ENCODE results near the gene MEN1.
A peak's percentile ranks its signal among the peaks of the same experiment; 100 is the strongest.

Gene MEN1

GRCh38 chr11:64810271-64810890 is at the start of gene MEN1:
Gene MEN1, minus strand, starts transcription at chr11:64810551. Its CDS starts 442 bp downstream, at chr11:64810109.
- peak; percentile 87 for DNase-seq (ENCODE audit: low spot score)

- DNase-seq (ENCODE audit: low spot score): peak; percentile 80
Measured at GRCh38 chr11:64859542-64860414, 49.4 kb upstream of the MEN1 start.

DNA sequence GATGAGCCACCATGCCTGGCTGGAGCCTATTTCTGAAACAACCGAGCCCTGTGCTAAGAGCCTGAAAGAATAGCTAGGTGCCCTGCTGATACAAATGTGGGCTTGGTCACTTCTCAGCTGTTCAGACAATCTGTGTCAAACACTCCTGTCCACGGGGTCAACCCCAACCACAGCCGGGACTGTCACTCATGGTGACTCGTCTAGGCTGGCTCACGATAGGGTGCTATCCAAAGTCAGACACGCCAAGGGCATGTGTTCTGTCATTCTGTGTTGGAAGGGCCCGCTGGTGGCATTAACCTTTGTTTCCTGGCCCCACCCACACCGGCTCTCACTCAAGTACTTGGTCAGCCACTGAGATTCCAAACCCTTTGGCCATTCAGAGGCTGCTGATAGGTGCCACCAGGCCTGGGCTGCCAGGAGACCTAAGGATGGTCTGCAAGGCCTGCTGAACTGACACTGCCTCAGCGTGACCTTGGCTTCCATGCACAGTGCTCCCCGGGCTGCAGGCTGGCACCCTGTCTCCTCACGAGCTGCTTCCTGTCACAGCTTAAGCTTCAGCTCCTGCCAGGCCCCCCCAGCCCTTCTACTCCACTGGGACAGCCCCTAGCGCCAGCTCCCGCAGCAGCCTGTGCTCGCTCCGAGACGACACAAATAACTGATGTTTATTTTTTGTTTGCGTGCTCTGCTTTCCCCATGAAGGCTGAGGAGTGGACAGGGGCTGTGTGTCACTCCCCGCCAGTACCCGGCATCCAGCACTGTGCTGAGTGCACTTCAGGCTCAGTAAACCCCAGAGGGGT is 48.3 kb upstream of the MEN1 start:
- DNase-seq (ENCODE audit: low spot score): no peak

GRCh38 chr11:64857485-64857884 is 47.1 kb upstream of the MEN1 start:
- no peak for DNase-seq (ENCODE audit: low spot score)

GRCh38 chr11:64856382-64857227 is 46.3 kb upstream of the MEN1 start:
- no peak for DNase-seq (ENCODE audit: low spot score)

DNA sequence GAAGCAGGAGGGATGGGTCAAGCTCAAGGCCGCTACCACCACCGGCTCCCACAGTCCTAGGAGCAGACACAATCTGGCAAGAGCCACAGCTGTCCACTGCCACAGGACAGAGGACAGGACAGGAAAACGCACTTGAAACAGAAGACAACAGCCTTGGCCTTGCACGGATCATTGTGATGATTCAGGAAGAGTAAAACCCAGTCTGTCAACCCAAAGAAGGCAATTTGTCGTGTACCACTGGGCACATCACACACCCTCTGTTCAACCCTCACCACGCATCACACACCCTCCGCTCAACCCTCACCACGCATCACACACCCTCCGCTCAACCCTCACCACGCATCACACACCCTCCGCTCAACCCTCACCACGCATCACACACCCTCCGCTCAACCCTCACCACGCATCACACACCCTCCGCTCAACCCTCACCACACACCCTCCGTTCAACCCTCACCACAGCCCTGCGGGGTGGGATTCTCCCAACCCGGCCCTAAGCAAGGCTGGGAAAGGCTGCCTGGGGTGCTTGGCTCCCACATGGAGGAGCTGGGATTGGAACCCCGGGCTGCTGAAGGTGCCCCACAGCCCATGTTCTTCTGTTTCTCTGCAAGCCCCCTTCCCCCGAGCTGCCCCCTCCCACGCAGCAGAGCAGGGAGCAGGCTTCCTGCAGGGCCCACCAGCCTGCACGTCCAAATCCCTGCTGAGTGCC is 45.4 kb upstream of the MEN1 start:
- no peak for DNase-seq (ENCODE audit: low spot score)

DNA sequence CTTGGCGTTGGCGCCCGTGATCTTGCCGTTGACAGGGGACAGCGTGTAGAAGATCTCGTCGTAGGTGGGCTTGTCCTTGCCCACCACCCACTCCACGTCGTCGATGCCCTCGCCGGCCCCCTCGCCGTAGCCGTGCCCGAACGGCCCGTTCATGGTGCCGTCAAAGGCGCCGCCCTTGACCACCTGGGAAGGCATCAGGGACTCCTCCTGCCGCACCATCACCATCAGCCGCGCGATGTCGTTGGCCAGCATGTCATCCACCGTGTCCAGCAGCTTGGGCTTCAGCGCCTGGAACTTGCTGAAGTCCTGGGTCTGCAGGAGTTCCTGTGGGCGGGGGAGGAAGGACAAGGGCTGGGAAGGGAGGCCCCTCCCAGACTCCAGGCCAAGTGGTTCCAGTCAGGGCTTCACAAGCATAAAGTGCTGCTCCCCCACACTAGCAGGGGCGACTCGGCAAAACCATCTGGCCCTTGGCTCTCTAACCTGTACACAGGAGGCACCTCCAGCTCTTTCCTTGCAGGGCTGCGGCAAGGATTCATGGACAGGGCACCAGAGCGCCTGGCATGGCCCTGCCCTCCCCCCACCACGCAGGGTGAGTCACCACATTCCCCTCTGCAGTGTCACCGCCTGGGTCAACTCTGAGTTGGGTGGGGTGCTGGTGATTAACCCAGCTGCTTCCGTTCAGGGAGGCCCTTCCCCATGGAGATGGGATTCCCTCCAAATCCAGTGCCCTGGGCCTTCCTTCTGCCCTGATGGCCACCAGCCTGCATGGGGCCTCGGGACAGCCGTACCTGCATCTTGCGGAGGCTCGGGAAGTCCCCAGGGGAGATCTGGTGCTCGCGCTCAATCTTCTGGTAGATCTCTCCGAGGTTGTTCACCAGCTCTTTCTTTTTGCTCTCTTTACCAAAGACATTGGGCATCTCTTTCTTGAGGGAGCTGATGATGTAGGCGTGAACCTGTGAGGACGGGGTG is 44.5 kb upstream of the MEN1 start:
- DNase-seq (ENCODE audit: low spot score): no peak

DNA sequence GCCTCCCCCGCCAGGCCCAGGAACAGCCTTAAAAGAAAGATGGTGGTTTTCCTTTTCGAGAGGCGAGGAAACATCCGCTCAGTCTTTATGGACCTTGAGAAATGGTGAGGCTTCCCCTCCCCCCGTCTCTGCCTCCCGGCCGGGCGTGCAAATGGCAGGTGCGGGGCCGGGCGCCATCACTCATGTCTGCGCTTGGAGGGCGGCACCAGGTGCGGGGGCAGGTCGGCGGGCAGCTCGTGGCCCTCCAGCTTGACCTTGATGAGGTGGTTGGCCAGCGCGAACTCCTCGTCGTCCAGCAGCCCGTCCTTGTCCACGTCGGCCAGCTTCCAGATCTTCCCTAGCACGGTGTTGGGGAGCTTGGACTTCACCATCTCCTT is 43.8 kb upstream of the MEN1 start:
- DNase-seq (ENCODE audit: low spot score): no peak

GRCh38 chr11:64853709-64854108 is 43.4 kb upstream of the MEN1 start:
- no peak for DNase-seq (ENCODE audit: low spot score)

DNA sequence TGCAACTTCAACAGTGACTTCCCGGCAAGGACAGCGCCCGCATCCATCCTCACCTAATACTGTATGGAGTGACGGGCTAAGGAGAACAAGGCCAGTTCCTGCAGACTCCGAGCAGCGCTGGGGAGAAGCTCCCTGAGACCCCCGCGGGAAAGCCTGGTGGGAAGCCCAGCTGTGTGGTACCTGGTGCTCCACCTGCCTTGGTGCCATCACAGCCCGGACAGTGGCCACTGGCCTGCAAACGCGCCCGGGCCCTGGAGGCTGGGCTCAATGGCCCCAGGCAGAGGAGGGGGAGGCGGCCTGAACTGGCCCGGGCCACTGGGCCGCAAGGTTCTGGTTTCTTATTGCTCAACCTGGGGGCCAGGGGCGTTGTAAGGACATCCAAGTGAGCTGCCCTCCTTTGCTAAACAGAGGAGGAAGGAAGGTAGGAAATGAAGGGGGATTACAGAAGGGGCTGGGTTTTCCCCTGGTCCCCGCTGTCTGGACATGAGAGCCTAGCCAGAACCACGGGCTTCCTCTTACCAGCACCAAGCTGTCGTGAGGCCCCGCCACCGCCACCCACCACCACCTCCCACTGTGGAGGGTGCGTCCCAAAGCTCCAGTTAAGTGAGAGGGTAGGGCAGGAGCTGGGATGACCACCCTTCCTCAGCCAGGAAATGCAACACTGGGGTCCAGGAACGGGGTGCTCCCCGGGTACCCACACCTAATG is 42.6 kb upstream of the MEN1 start:
- DNase-seq (ENCODE audit: low spot score): no peak

DNA sequence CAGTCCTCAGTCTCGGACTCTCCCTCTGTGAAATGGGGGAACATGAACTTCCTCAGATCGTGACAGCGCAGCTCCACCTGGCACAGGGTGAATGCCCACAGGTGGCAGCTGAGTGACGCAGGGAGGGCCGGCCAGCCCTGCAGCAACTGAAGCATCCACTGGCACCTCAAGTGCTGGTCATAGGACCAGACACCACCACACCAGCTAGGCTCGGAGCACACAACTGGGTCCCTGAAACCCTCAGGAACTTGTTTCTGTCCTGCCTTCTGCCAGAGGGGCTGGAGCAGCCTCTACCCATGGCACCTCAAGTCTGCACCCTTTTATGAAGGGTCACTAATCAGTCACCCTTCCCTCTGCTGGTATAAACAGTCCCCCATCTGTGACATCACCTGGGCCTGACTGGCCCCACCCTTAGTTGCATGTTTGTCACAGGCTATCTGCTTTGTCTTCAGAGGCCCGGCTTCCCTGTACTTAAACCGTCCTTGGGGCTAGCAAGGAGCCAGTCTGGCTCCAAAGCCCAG is 41.5 kb upstream of the MEN1 start:
- DNase-seq (ENCODE audit: low spot score): peak; percentile 83

DNA sequence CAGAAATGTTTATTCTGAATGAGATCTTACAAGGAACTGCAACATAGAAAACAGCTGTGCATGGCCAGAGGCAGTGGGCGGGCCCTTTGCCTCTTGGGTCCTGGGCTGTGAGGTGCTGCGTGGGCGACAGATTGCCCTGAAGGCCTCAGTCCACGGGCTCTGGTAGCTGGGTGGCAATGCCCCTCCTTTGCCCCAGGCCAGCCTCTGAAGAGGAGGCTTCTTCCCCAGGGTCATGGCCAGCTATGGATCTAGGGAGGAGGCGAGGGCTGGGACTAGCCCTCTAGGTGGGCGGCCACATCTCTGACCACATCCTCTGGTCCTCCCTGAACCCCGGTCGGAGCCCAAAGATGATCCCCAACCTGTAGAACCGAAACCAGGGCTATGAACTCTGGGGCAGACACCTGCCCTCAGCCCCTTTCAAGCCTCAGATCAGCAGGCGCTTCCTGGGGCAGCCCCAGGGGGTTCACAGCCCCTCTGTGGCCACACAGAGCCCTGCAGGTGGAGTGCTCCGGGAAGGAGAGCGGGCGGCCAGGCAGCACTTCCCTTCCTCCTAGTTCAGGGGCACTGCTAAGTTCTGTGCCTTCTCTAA is 40.7 kb upstream of the MEN1 start:
- DNase-seq (ENCODE audit: low spot score): peak; percentile 90

GRCh38 chr11:64849598-64850356 is 39.4 kb upstream of the MEN1 start:
- DNase-seq (ENCODE audit: low spot score): no peak

DNA sequence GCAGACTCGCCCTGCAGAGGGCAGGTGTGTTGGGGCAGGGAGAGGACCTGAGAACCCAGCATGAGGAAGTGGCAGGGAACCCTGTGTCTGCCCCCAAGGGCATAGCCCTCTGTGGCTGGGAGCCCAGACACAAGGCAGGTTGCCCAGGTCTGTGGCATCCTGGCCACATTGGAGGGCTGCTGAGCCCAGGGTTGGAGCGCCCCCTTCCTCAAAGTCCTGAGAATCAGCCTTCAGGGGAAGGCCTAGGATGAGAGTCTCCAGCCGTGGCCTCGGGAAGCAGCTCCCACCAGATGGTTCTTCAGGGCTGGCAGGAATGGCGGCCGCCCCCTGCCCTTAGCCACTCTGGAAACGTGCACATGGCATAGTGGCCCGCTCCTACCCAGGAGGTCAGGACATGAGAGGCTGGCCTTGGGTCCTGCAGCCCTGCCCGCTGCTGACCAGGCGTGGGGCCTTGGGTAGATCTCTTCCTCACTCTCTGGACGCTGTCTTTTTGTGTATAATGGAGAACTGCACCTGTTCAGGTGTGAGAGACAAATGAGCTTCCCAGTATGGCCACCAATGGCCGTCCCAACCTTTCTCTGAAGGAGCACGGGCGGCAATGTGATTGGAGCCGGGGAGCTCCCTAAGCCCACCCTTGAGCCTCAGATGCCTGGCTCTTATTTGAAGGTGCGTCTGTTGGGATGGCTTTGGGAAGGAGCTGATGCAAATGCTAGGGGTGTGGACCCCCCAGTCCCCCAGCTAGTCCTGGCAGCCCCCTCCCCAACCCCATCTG is 38.7 kb upstream of the MEN1 start:
- DNase-seq (ENCODE audit: low spot score): no peak

DNA sequence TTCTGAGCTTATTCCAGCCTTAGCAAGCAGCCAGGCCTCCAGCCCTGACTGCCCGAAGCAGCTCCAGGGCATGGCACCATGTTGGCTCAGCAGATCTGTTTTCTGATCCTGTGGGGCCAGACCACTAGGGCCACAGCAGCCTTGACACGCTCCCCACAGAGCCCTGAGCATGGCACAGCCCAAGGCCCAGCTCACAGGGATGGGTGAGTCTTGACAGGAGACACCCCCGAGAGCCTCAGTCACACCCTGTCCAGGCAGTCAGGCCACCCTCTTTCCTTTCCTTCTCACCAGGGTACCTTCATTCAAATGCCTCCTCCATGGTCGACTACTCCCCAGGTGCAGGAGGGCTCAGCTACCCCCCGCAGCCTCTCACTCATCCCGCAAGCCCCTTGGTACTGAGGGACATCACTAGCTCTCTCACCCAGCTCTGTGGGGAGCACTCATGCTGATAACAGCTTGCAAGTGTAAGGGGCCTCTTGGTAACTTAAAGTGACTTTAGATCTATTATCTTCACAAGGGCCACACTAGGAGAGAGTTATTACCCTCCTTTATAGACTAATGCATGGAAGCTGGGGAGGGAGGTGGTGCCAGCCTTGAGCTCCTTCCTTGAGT is 38.0 kb upstream of the MEN1 start:
- DNase-seq (ENCODE audit: low spot score): peak; percentile 66

- DNase-seq (ENCODE audit: low spot score): peak; percentile 91
Measured at GRCh38 chr11:64846998-64847666, 36.8 kb upstream of the MEN1 start.

Measured in NAMALWA (cell line).